B cell (primary cell): ENCODE data around the gene NIPA2. TPM values are rescaled to one million over a fixed set of nuclear protein-coding genes. Genes with fewer than 3 reads are reported as not detected.

ENCODE experiments used
- ATAC-seq: fragments of 200-7000 bp; cut with Tn5 transposase; one replicate; pipeline ENCODE4 v1.10.0; 2021; ENCODE audit warnings: low read depth, mild to moderate bottlenecking, moderate number of reproducible peaks, moderate library complexity
- CTCF ChIA-PET: fragments of 350-600 bp; sonication (Branson Sonifier 250); formaldehyde crosslinking; loops from one replicate; lab custom pipeline; 2021; ENCODE audit warnings: antibody characterized with exemption, inconsistent platforms; lab: Charles Lee
- POLR2A ChIA-PET: fragments of 350-600 bp; sonication (Branson Sonifier 250); formaldehyde crosslinking; loops from one replicate; lab custom pipeline; 2021; ENCODE audit warnings: antibody characterized with exemption; lab: Charles Lee
- DNase-seq: peaks from one replicate; pipeline ENCODE4 v3.0.0; 2013
- H2AFZ ChIP-seq: 2 replicates; pipeline ENCODE4 v1.6.1; 2012; ENCODE audit warnings: mild to moderate bottlenecking, low read depth, low read length; ENCODE audit not compliant: insufficient read depth, poor library complexity, severe bottlenecking
- H3K27ac ChIP-seq, 2 donors: 1 replicate in 1 of 2; 2 replicates in 1 of 2; pipeline ENCODE4 v1.5.1; 2012 to 2013; ENCODE audit warnings: low read length in 2 of 2, mild to moderate bottlenecking in 2 of 2, moderate library complexity in 1 of 2
- H3K27me3 ChIP-seq, 4 experiments: fragments of 200-600 bp in 1 of 4; sonication (generic) in 1 of 4; replicated peaks in 1 of 4; 1 replicate in 2 of 4; 2 replicates in 2 of 4; pipeline versions ENCODE4 v1.6.1 to v1.7.0; 2013 to 2016; ENCODE audit warnings: low read length in 3 of 4, mild to moderate bottlenecking in 2 of 4, mixed read lengths in 1 of 4, moderate library complexity in 1 of 4; ENCODE audit not compliant: insufficient read depth in 4 of 4, control insufficient read depth in 3 of 4; ENCODE audit errors: control extremely low read depth in 1 of 4
- H3K36me3 ChIP-seq, 2 experiments: replicated peaks in 1 of 2; 1 replicate in 1 of 2; 2 replicates in 1 of 2; pipeline versions ENCODE4 v1.6.1 to v1.7.1; 2013; ENCODE audit warnings: low read length in 1 of 2; ENCODE audit not compliant: insufficient read depth in 2 of 2, control insufficient read depth in 1 of 2; ENCODE audit errors: control extremely low read depth in 1 of 2, extremely low read depth in 1 of 2
- H3K4me1 ChIP-seq, 2 donors: fragments of 200-600 bp in 1 of 2; sonication (generic) in 1 of 2; 1 replicate in 1 of 2; 2 replicates in 1 of 2; pipeline versions ENCODE4 v1.5.1 to v1.6.1; 2013 to 2017; ENCODE audit warnings: low read length in 2 of 2; ENCODE audit not compliant: control insufficient read depth in 2 of 2, insufficient read depth in 2 of 2
- H3K4me2 ChIP-seq: replicated peaks from 2 replicates; pipeline ENCODE3; 2012; ENCODE audit warnings: mild to moderate bottlenecking, low read depth, low read length; ENCODE audit not compliant: poor library complexity, severe bottlenecking
- H3K4me3 ChIP-seq, 5 experiments: fragments of 200-600 bp in 1 of 5; sonication (generic) in 1 of 5; 1 replicate in 3 of 5; 2 replicates in 2 of 5; pipeline versions ENCODE4 v1.5.1 to v1.7.0; 2011 to 2016; ENCODE audit warnings: low read length in 4 of 5, mild to moderate bottlenecking in 4 of 5, low read depth in 2 of 5, control low read depth in 1 of 5, moderate library complexity in 1 of 5; ENCODE audit not compliant: insufficient read depth in 1 of 5; ENCODE audit errors: control extremely low read depth in 1 of 5, extremely low read depth in 1 of 5
- H3K79me2 ChIP-seq: fragments of 200-600 bp; sonication (generic); one replicate; pipeline ENCODE4 v1.6.0; 2016; ENCODE audit warnings: low read length; ENCODE audit not compliant: control insufficient read depth, insufficient read depth
- H3K9ac ChIP-seq: fragments of 200-600 bp; sonication (generic); 2 replicates; pipeline ENCODE4 v1.6.1; 2017; ENCODE audit warnings: mild to moderate bottlenecking, low read length, moderate library complexity
- H3K9me3 ChIP-seq, 3 donors: one replicate each; pipeline versions ENCODE4 v1.6.1 to v1.7.1; 2013; ENCODE audit warnings: low read length in 2 of 3; ENCODE audit not compliant: control insufficient read depth in 2 of 3, insufficient read depth in 1 of 3; ENCODE audit errors: control extremely low read depth in 1 of 3
- H4K20me1 ChIP-seq: 2 replicates; pipeline ENCODE4 v1.6.0; 2012; ENCODE audit warnings: mild to moderate bottlenecking, low read length; ENCODE audit not compliant: insufficient read depth, control insufficient read depth, poor library complexity, severe bottlenecking
- H3K27ac Mint-ChIP-seq: one replicate; pipeline ENCODE4 v1.8.0; 2021; ENCODE audit warnings: mixed read lengths
- H3K27me3 Mint-ChIP-seq: one replicate; pipeline ENCODE4 v1.8.0; 2021; ENCODE audit warnings: mixed read lengths
- H3K4me1 Mint-ChIP-seq: one replicate; pipeline ENCODE4 v1.8.0; 2021; ENCODE audit warnings: mixed read lengths
- H3K4me3 Mint-ChIP-seq: one replicate; pipeline ENCODE4 v1.8.0; 2021; ENCODE audit warnings: mixed read lengths
- H3K9me3 Mint-ChIP-seq: one replicate; pipeline ENCODE4 v1.8.0; 2022; ENCODE audit warnings: mixed read lengths; ENCODE audit not compliant: insufficient read depth
- CTCF ChIP-seq: fragments of 200-600 bp; IDR thresholded peaks from one replicate; pipeline ENCODE4 v1.8.0; 2022; ENCODE audit warnings: antibody characterized with exemption, mild to moderate bottlenecking
- EZH2 ChIP-seq: IDR thresholded peaks from 2 replicates; pipeline ENCODE4 v1.6.1; 2012; ENCODE audit warnings: borderline replicate concordance, low read depth, mild to moderate bottlenecking, moderate library complexity, low read length; ENCODE audit not compliant: insufficient read depth, poor library complexity, severe bottlenecking
- WGBS: methylation state at CpG from one replicate; pipeline ENCODE4 v1.1.5; 2013; ENCODE audit warnings: missing lambda C conversion rate; ENCODE audit not compliant: insufficient coverage; 5-methylcytosine and 5-hydroxymethylcytosine counted together
- intact Hi-C: fragments of 100-400 bp; cut with micrococcal nuclease; formaldehyde crosslinking; loops from one replicate; pipeline ENCODE4 v1.10.0; 2022
- polyA plus RNA-seq: library from polyadenylated mRNA; depleted of rRNA; stranded (reverse); fragments of >200 nt; gene quantifications from 2 replicates; pipeline ENCODE4 v1.2.3, GENCODE V29; 2012
- total RNA-seq, 2 donors: library from RNA; stranded (reverse); fragments of 120-200 nt in 1 of 2; gene quantifications; 1 replicate in 1 of 2; 2 replicates in 1 of 2; pipeline versions ENCODE4 v1.2.3 to v1.2.4, GENCODE V29; 2013 to 2022

NIPA2 gene
- total and polyA plus RNA-seq, 2 donors (not counting 1 experiment from before 2014, with no cell fraction given): 47.1 to 65.3 TPM

- Mint-ChIP-seq H3K27ac (no peak overlapping the region), H3K4me3 (no peak overlapping the region), H3K27me3 (no peaks in the 10 kb centered on the region), H3K4me1 (no peaks in the 10 kb centered on the region), H3K9me3 (no peaks in the 10 kb centered on the region)
- Histone ChIP-seq H2AFZ (no peak overlapping the region), H3K9ac (no peak overlapping the region), H3K79me2 (no peaks in the 10 kb centered on the region), H3K27ac (no peak overlapping the region), H4K20me1 (no peaks in the 10 kb centered on the region), H3K36me3 (no peaks in the 10 kb centered on the region), H3K4me1 (no peaks in the 10 kb centered on the region), H3K4me2 (no peak overlapping the region), H3K9me3 (peaks cover 0 to 16% (median 3%) of the 10 kb centered on the region in 3 donors), H3K27me3 (no peaks in the 10 kb centered on the region), H3K4me3 (no peak overlapping the region)
- intact Hi-C loops: no loop called here
- TF ChIP-seq EZH2 (no peak), CTCF (no peak)
- no peak for DNase-seq
- WGBS: 92% methylated on average over 18 of the region's 19 CpGs
- POLR2A ChIA-PET: no interaction called here
- CTCF ChIA-PET: no interaction called here
- no peak for ATAC-seq
These were observed 42.7 kb downstream of the NIPA2 start for GRCh38 chr15:22880981-22881738.

- ChIA-PET POLR2A (no interaction called here), CTCF (no interaction called here)
- H3K27me3 ChIP-seq: no peaks in the 10 kb centered on the region
- H4K20me1 ChIP-seq: no peaks in the 10 kb centered on the region
- peaks cover 0 to 14% (median 3%) of the 10 kb centered on the region in 3 donors for H3K9me3 ChIP-seq
- 96% methylated on average over 23 of the region's 25 CpGs for WGBS
- no peak overlapping the region for H3K9ac ChIP-seq
- no peaks in the 10 kb centered on the region for H3K36me3 ChIP-seq
- TF ChIP-seq EZH2 (no peak), CTCF (no peak)
- H3K9me3 Mint-ChIP-seq: no peaks in the 10 kb centered on the region
- H3K4me1 ChIP-seq: no peaks in the 10 kb centered on the region
- H3K4me1 Mint-ChIP-seq: no peaks in the 10 kb centered on the region
- H3K27me3 Mint-ChIP-seq: no peaks in the 10 kb centered on the region
- no peaks in the 10 kb centered on the region for H3K79me2 ChIP-seq
- H3K4me3 ChIP-seq: no peak overlapping the region
- H3K4me2 ChIP-seq: no peak overlapping the region
- no peak overlapping the region for H3K27ac ChIP-seq
- no peak overlapping the region for H3K27ac Mint-ChIP-seq
- no peak overlapping the region for H3K4me3 Mint-ChIP-seq
- no peak for ATAC-seq
- no peak for DNase-seq
- intact Hi-C loops: no loop called here
- H2AFZ ChIP-seq: no peak overlapping the region
These were observed 43.4 kb downstream of the NIPA2 start for GRCh38 chr15:22881739-22882440.
